GM12874 (cell line): ENCODE data around the gene SYF2.

Source experiments
- TF ChIP-seq, protein P1 (sequence below): IDR thresholded peaks from 2 replicates; pipeline ENCODE4 v1.5.1; 2011; ENCODE audit warnings: low read depth, mild to moderate bottlenecking, control low read depth, low read length, moderate library complexity; ENCODE audit not compliant: insufficient read depth

Gene SYF2

DNA sequence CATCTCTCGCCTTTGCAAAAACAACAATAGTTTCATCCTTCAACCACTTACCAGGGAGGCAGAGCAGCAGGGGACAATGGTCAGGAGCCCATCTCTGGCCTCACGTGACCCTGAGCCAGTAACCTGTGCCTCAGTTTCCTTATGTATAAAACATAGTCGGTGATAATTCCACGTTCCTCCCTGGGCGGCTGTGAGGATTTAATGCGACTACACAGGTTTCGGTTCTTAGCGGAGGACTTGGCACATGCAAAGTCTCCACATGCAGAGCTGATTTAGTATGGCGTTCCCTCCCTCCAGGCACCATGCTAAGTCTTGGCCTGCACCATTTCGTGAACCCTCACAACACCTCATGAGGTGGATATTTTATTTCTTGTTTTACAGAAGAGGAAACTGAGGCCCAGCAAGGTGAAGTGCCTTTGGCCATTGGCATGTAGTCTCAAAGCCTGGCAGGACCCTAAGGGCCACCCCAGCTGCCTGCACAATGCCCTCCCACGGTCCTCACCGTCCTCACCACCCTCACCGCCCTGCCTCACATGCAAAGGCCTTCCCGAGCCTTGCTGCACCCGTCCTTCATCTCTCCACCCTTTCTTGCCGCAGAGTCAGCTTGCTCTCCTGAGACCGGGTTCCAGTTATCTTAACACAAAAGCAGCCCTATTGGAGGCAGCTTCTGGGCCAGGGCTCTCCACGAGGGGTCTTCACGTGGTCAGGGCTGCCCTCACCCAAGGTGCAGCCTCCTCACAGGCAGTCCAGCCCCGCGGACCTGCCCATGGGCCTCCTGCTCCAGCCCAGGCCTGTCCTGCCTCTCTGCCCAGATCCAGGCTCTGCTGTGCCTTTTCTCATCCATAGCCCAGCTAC, 48.9 kb downstream of the SYF2 start:
- TF ChIP-seq, protein P1, sequence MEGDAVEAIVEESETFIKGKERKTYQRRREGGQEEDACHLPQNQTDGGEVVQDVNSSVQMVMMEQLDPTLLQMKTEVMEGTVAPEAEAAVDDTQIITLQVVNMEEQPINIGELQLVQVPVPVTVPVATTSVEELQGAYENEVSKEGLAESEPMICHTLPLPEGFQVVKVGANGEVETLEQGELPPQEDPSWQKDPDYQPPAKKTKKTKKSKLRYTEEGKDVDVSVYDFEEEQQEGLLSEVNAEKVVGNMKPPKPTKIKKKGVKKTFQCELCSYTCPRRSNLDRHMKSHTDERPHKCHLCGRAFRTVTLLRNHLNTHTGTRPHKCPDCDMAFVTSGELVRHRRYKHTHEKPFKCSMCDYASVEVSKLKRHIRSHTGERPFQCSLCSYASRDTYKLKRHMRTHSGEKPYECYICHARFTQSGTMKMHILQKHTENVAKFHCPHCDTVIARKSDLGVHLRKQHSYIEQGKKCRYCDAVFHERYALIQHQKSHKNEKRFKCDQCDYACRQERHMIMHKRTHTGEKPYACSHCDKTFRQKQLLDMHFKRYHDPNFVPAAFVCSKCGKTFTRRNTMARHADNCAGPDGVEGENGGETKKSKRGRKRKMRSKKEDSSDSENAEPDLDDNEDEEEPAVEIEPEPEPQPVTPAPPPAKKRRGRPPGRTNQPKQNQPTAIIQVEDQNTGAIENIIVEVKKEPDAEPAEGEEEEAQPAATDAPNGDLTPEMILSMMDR, result no peak

GRCh38 chr1:25182629-25183028, 49.7 kb downstream of the SYF2 start:
- TF ChIP-seq, protein P1, result no peak

DNA sequence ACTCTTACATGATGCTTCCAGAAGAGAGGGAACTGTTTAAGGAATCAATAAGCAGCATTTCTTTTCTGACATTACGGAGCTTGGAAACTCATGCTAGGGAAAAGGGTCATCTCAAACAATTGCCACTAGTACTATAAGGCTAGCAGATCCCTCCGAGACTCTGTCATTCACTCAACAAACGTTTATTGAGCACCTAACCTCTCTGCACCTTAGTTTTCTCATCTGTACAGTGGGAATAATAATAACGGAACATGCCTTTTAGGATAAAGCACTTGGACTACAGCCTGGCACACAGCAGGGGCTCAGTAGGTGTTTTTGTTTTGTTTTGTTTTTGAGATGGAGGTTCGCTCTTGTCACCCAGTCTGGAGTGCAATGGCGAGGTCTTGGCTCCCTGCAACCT, 51.3 kb downstream of the SYF2 start:
- TF ChIP-seq, protein P1, result no peak

DNA sequence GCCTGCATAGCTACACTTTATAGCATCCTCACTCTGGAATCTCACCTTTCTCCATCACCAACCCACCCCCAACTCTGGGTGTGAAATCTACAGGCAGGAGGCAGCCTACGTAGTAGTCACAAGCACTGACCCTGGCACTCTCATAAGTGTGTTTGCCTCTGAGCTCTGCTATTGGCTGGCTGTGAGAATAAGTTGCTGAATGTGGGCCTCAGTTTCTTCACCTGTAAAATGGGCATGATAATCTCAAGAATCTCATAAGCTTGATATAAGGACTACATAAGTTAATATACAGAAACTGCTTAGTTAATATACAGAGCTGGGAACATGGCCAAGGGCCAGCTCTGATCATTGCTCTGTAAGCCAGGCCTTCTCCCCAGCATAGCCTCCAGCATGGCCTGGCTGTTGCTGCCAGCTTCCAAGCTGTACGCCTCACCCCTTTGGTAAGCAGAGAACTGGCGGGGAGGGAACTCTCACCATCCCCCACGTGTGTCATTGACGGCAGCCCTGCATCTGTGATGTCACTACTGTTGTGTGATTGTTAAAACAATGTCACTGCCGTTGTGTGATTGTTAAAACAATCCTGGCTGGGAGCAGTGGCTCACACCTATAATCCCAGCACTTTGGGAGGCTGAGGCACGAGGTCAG, 53.3 kb downstream of the SYF2 start:
- TF ChIP-seq, protein P1, result no peak

DNA sequence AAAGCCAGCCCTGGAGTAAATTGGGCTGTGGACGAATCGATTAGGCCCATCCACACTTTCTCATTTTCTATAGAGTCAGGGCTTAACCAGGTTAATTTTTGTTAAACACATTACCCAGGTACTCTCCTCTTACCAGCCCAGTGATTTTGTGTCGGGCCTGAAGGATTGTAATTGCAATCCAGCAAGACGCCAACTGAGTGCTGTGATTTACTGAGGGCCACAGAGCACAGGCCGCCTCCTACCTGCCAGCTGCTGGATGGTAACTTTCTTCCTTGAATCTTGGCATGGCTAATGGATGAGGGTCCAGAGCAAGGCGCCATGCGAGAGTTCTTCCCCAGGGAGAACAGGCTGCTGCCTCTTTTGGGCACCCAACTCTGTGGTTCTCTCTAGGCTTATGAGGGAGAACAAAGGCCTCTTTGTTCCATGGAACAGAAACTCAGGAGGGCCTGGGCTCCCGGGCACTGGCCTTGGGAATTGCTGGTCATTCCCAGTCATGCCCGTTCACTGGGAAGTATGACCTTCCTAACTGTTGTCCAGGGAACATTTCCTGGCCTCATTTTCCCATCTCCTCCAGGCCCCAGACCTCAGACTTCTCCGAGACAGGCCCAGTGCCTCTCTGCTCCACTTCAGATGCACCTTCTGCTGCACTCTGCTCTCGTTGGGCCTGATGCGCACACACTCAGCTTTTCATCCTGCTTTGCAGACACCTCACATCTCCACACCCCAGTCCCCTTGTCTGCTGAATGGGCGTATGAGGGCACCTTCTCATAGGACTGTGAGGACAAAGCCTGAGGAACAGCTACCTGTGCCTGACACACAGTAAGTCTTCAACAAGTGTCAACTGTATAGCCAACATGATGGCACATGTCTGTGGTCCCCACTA, 57.3 kb downstream of the SYF2 start:
- TF ChIP-seq, protein P1, result no peak

DNA sequence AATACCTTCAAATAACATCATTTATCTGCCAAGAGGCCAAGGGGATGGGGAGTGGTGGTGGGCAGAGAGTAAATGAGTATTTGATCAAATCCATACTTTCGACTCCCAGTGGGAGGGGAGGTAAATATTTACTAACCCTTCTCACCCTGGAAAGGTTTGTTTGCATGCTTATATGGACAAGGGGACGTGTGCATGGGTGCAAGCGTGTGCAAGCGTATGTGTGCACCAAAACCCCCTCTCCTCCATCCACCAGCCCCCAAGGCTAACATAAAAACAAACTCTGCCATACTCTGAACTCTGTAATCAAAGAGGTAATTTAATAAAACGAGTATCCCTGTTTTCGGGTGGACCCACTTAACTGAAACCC, 58.0 kb downstream of the SYF2 start:
- TF ChIP-seq, protein P1, result no peak

DNA sequence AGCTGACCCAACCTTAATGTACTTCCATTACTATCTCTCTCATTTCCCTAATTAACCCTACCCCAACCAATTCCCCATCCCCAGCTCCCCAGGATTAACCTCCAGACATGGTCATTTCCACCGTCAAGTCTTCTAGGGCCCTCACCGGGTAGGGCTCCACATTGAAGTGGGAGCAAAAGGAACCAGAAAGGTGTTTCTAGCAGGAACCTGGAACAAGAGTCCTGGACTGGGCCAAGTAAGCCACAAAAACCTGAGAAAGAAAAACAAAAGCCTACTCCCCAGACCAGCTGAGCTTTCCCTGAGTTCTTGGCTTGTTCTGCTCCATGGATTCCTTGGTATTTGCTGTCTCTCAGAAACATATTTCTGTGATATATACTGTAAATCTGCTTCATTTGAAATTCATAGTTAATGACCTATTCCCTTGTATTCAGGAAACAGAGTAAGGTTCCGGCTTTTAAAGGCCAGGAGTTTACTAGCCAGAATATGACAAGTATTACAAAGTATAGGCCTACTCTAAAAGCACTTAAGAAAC, 58.4 kb downstream of the SYF2 start:
- TF ChIP-seq, protein P1, result no peak
